HG03558 (cell line): ENCODE data around the gene TRIM49C.
"Not testable (repeated sequence)": the region's sequence is repeated elsewhere in the genome, so short reads cannot be mapped to it uniquely, and the experiment has no call there.

Experiments
- ATAC-seq: cut with Tn5 transposase; IDR thresholded peaks from one replicate; pipeline ENCODE4 v1.9.1; 2021; ENCODE audit warnings: moderate number of reproducible peaks; ENCODE audit not compliant: unreplicated experiment; ENCODE audit errors: extremely low read depth

The TRIM49C gene

GRCh38 chr11:90030806-90031205, at the start of gene TRIM49C:
Gene TRIM49C, plus strand, starts transcription at chr11:90031106. Its CDS starts 4,106 bp downstream, at chr11:90035212.
- not testable (repeated sequence) for ATAC-seq

GRCh38 chr11:90024184-90024583, 6.7 kb upstream of the TRIM49C start:
- ATAC-seq = not testable (repeated sequence)

- not testable (repeated sequence) for ATAC-seq
Observed at GRCh38 chr11:90051591-90052209, 20.8 kb downstream of the TRIM49C start.

GRCh38 chr11:90052311-90052710, 21.4 kb downstream of the TRIM49C start:
- ATAC-seq = not testable (repeated sequence)

GRCh38 chr11:90053545-90053944, 22.6 kb downstream of the TRIM49C start:
- ATAC-seq = not testable (repeated sequence)

GRCh38 chr11:90085650-90086049, 54.7 kb downstream of the TRIM49C start, which contains the start of gene UBTFL1:
Gene UBTFL1, plus strand, starts transcription at chr11:90085950. Its CDS starts 0 bp downstream, at chr11:90085950.
- ATAC-seq = not testable (repeated sequence)

GRCh38 chr11:90088731-90089130, 57.8 kb downstream of the TRIM49C start:
- ATAC-seq = not testable (repeated sequence)
